Natural killer cell (primary cell): Measurements from ENCODE around the gene LBHD1. TPM values are rescaled to one million over a fixed set of nuclear protein-coding genes. Genes with fewer than 3 reads are reported as not detected.
"Not testable (repeated sequence)": the region's sequence is repeated elsewhere in the genome, so short reads cannot be mapped to it uniquely, and the experiment has no call there.

Experiments
- ATAC-seq, 3 donors: fragments of 150-1000 bp in 2 of 3; fragments of 200-7000 bp in 1 of 3; cut with Tn5 transposase; 1 replicate in 1 of 3; 2 replicates in 2 of 3; pipeline ENCODE4 v1.10.0; 2021; ENCODE audit warnings: mild to moderate bottlenecking in 2 of 3, moderate library complexity in 2 of 3
- DNase-seq, 2 donors: peaks; one replicate each; pipeline versions ENCODE4 v3.0.0 to v3.0.0-alpha.2; 2013 to 2021; ENCODE audit warnings: mixed read lengths in 1 of 2
- H3K27ac ChIP-seq: one replicate; pipeline ENCODE4 v1.5.1; 2013; ENCODE audit warnings: mild to moderate bottlenecking, low read length
- H3K27me3 ChIP-seq: one replicate; pipeline ENCODE4 v1.6.1; 2013; ENCODE audit warnings: low read length; ENCODE audit not compliant: control insufficient read depth, insufficient read depth
- H3K36me3 ChIP-seq: one replicate; pipeline ENCODE4 v1.6.1; 2013; ENCODE audit warnings: low read length; ENCODE audit not compliant: control insufficient read depth, insufficient read depth
- H3K4me1 ChIP-seq: one replicate; pipeline ENCODE4 v1.6.1; 2013; ENCODE audit warnings: low read length; ENCODE audit not compliant: control insufficient read depth, insufficient read depth
- H3K4me3 ChIP-seq: one replicate; pipeline ENCODE4 v1.5.1; 2013; ENCODE audit warnings: low read length
- H3K9me3 ChIP-seq: one replicate; pipeline ENCODE4 v1.6.1; 2013; ENCODE audit warnings: low read length; ENCODE audit not compliant: control insufficient read depth, insufficient read depth
- H3K27ac Mint-ChIP-seq, 2 donors: one replicate each; pipeline ENCODE4 v1.8.0; 2022; ENCODE audit warnings: mild to moderate bottlenecking in 2 of 2, mixed read lengths in 2 of 2, moderate library complexity in 1 of 2
- H3K27me3 Mint-ChIP-seq, 2 donors: one replicate each; pipeline ENCODE4 v1.8.0; 2022; ENCODE audit warnings: low read depth in 2 of 2, mixed read lengths in 2 of 2
- H3K36me3 Mint-ChIP-seq: one replicate; pipeline ENCODE4 v1.8.0; 2022; ENCODE audit warnings: mixed read lengths
- H3K4me1 Mint-ChIP-seq, 2 donors: one replicate each; pipeline ENCODE4 v1.8.0; 2022; ENCODE audit warnings: mixed read lengths in 2 of 2
- H3K4me3 Mint-ChIP-seq: one replicate; pipeline ENCODE4 v1.8.0; 2022; ENCODE audit warnings: mild to moderate bottlenecking, moderate library complexity, mixed read lengths
- H3K9me3 Mint-ChIP-seq, 2 donors: one replicate each; pipeline ENCODE4 v1.8.0; 2022; ENCODE audit warnings: mixed read lengths in 2 of 2
- WGBS: methylation state at CpG from one replicate; pipeline ENCODE4 v1.1.7; 2013; ENCODE audit warnings: missing lambda C conversion rate; ENCODE audit not compliant: insufficient coverage; 5-methylcytosine and 5-hydroxymethylcytosine counted together
- intact Hi-C: fragments of 100-400 bp; cut with micrococcal nuclease; formaldehyde crosslinking; loops from one replicate; pipeline ENCODE4 v1.14.2; 2022
- total RNA-seq, 4 donors: library from RNA; stranded (reverse); fragments of 120-200 nt in 1 of 4; gene quantifications; one replicate each; pipeline versions ENCODE4 v1.2.3 to v1.2.4, GENCODE V29; 2013 to 2022
- TF ChIP-seq, protein P1 (sequence below): fragments of 200-600 bp; IDR thresholded peaks from one replicate; pipeline ENCODE4 v1.8.0; 2022; ENCODE audit warnings: antibody characterized with exemption

LBHD1 gene
- total RNA-seq, 3 donors from 2014 or later (not counting 1 experiment from before 2014, with no cell fraction given): 17.4 to 29.1 (median 20.4) TPM

- intact Hi-C loops: loop anchor here (5.0 kb wide), 4 partner anchors 33 to 137 kb away; partner anchors contain the start of genes EEF1G, EML3, LBHD1 and ROM1
- Histone ChIP-seq H3K4me1 (peaks cover 47% of the 10 kb centered on the region), H3K27me3 (no peaks in the 10 kb centered on the region), H3K27ac (peak overlapping the region; percentile 89), H3K4me3 (peak overlapping the region; percentile 70), H3K36me3 (peaks cover under 1% of the 10 kb centered on the region), H3K9me3 (no peaks in the 10 kb centered on the region)
- Mint-ChIP-seq H3K9me3 (no peaks in the 10 kb centered on the region), H3K4me1 (peaks cover 36 to 41% of the 10 kb centered on the region in 2 donors), H3K4me3 (peak overlapping the region; percentile 94), H3K36me3 (no peaks in the 10 kb centered on the region), H3K27me3 (no peaks in the 10 kb centered on the region), H3K27ac (peak overlapping the region; percentile 91 to 97)
- DNase-seq: no peak
- WGBS: 75% methylated on average over 7 of the region's 7 CpGs
- TF ChIP-seq, protein P1, sequence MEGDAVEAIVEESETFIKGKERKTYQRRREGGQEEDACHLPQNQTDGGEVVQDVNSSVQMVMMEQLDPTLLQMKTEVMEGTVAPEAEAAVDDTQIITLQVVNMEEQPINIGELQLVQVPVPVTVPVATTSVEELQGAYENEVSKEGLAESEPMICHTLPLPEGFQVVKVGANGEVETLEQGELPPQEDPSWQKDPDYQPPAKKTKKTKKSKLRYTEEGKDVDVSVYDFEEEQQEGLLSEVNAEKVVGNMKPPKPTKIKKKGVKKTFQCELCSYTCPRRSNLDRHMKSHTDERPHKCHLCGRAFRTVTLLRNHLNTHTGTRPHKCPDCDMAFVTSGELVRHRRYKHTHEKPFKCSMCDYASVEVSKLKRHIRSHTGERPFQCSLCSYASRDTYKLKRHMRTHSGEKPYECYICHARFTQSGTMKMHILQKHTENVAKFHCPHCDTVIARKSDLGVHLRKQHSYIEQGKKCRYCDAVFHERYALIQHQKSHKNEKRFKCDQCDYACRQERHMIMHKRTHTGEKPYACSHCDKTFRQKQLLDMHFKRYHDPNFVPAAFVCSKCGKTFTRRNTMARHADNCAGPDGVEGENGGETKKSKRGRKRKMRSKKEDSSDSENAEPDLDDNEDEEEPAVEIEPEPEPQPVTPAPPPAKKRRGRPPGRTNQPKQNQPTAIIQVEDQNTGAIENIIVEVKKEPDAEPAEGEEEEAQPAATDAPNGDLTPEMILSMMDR: no peak
- no peak for ATAC-seq
Measured at GRCh38 chr11:62705413-62705812, 33.3 kb upstream of the LBHD1 start.

DNA sequence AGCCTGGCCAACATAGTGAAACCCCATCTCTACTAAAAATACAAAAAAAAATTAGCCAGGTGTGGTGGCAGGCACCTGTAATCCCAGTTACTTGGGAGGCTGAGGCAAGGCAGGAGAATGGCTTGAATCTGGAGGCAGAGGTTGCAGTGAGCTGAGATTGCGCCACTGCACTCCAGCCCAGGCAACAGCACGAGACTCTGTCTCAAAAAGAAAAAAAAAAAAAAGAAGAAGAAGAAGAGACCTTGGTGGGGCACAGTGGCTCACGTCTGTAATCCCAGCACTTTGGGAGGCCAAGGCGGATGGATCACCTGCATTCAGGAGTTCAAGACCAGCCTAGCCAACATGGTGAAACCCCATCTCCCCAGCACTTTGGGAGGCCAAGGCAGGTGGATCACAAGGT is 31.9 kb upstream of the LBHD1 start:
- peaks cover 24 to 29% of the 10 kb centered on the region in 2 donors for H3K4me1 Mint-ChIP-seq
- H3K27me3 ChIP-seq, intact Hi-C loops, ATAC-seq, H3K9me3 Mint-ChIP-seq, H3K9me3 ChIP-seq, H3K4me3 Mint-ChIP-seq, H3K27me3 Mint-ChIP-seq, DNase-seq, H3K4me3 ChIP-seq, H3K36me3 ChIP-seq, H3K27ac ChIP-seq, H3K27ac Mint-ChIP-seq, H3K36me3 Mint-ChIP-seq: not testable (repeated sequence)
- H3K4me1 ChIP-seq: peaks cover 36% of the 10 kb centered on the region
- 92% methylated on average over 4 of the region's 4 CpGs for WGBS

GRCh38 chr11:62702246-62702645 is 30.2 kb upstream of the LBHD1 start:
- H3K36me3 ChIP-seq: no peaks in the 10 kb centered on the region
- DNase-seq (no peak), ATAC-seq (no peak)
- peaks cover 19% of the 10 kb centered on the region for H3K4me1 ChIP-seq
- Mint-ChIP-seq H3K9me3 (no peaks in the 10 kb centered on the region), H3K4me3 (no peak overlapping the region), H3K36me3 (no peaks in the 10 kb centered on the region), H3K4me1 (peaks cover 19 to 22% of the 10 kb centered on the region in 2 donors), H3K27me3 (no peaks in the 10 kb centered on the region), H3K27ac (no peak overlapping the region)
- H3K4me3 ChIP-seq: no peak overlapping the region
- H3K27ac ChIP-seq: no peak overlapping the region
- H3K27me3 ChIP-seq: no peaks in the 10 kb centered on the region
- TF ChIP-seq, protein P1: no peak
- WGBS: 90% methylated on average over 4 of the region's 11 CpGs
- intact Hi-C loops: no loop called here
- no peaks in the 10 kb centered on the region for H3K9me3 ChIP-seq

GRCh38 chr11:62694455-62695167 is 22.5 kb upstream of the LBHD1 start:
- Histone ChIP-seq H3K27me3 (no peaks in the 10 kb centered on the region), H3K4me1 (no peaks in the 10 kb centered on the region), H3K9me3 (no peaks in the 10 kb centered on the region), H3K36me3 (peaks cover 21% of the 10 kb centered on the region), H3K4me3 (no peak overlapping the region), H3K27ac (no peak overlapping the region)
- ATAC-seq: peak; percentile 78 to 98 (median 96)
- H3K27ac Mint-ChIP-seq: peak overlapping the region in 1 of 2 donors; percentile 7
- no peak overlapping the region for H3K4me3 Mint-ChIP-seq
- no peaks in the 10 kb centered on the region for H3K27me3 Mint-ChIP-seq
- intact Hi-C loops: loop anchor here (1.0 kb wide), 5 partner anchors 13 to 300 kb away; no protein-coding TSS in a partner anchor
- no peaks in the 10 kb centered on the region for H3K9me3 Mint-ChIP-seq
- no peaks in the 10 kb centered on the region for H3K36me3 Mint-ChIP-seq
- peaks cover 8% of the 10 kb centered on the region in 2 donors for H3K4me1 Mint-ChIP-seq
- TF ChIP-seq, protein P1: peak; percentile 84
- peak; percentile 72 to 91 for DNase-seq
- 53% methylated on average over 14 of the region's 14 CpGs for WGBS

DNA sequence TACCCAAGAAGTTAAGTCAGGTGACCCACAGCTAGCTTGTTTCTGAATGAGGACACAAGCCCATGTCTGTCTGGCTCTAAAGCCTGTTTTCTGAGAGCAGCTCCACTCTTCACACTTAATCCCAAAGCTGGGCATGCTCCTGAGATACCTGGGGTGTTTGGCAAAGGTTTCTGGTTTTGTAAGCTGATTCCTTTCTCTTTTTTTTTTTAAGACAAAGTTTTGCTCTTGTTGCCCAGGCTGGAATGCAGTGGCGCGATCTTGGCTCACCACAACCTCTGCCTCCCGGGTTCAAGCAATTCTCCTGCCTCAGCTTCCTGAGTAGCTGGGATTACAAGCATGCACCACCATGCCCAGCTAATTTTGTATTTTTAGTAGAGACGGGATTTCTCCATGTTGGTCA is 21.6 kb upstream of the LBHD1 start:
- H3K36me3 ChIP-seq: peaks cover 21% of the 10 kb centered on the region
- not testable (repeated sequence) for H3K4me1 Mint-ChIP-seq, H3K4me3 ChIP-seq, H3K4me3 Mint-ChIP-seq, H3K27me3 Mint-ChIP-seq, H3K27ac ChIP-seq, H3K4me1 ChIP-seq, H3K27ac Mint-ChIP-seq, H3K9me3 ChIP-seq, H3K27me3 ChIP-seq, H3K9me3 Mint-ChIP-seq, ATAC-seq, H3K36me3 Mint-ChIP-seq, DNase-seq
- 75% methylated on average over 4 of the region's 4 CpGs for WGBS
- intact Hi-C loops: loop anchor here (1.0 kb wide), 5 partner anchors 12 to 299 kb away; no protein-coding TSS in a partner anchor
